ENCODE results near the gene SPDL1.

The SPDL1 gene, protein sequence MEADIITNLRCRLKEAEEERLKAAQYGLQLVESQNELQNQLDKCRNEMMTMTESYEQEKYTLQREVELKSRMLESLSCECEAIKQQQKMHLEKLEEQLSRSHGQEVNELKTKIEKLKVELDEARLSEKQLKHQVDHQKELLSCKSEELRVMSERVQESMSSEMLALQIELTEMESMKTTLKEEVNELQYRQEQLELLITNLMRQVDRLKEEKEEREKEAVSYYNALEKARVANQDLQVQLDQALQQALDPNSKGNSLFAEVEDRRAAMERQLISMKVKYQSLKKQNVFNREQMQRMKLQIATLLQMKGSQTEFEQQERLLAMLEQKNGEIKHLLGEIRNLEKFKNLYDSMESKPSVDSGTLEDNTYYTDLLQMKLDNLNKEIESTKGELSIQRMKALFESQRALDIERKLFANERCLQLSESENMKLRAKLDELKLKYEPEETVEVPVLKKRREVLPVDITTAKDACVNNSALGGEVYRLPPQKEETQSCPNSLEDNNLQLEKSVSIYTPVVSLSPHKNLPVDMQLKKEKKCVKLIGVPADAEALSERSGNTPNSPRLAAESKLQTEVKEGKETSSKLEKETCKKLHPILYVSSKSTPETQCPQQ

DNA sequence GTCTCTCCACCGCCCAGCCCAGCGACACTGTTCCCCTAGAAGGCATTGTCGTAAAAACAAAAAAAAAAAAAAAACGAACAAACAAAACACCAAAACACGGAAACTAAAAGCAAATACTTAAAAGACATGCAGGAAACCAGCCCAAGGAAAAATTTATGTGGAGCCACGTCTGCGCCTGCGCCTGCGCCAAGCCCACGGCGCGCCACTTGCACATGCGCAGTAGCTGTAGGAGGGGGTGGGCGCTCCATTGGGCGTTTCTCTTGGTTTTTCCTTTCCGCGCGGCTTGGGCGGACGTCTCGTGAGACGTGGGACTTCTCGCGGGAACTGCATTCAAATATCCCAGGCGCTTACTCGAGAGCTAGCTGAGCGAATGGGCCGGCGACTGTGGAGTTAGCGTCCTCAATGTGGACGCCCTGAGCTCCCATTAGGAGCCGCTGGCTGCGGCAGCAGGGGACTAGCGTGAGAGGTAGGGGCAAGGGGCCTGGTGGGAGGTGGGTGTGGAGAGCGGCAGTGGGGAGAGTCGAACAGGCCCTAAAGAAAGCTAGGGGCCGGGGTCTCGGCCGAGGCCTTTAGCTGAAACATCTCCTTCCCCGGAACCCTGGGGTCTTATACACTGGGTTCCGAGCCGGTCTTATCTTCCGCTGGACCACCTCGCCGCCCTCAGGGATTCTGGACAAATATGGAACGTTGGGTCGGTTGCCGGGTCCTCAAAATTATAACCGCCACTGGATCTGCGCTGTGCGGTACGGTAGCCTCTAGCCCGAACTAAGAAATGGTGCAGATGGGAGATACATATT, at the start of gene SPDL1:
Gene SPDL1 (plus strand): TSS at position 350 of the 797 bp plus-strand sequence. CDS start 4,644 bp downstream, outside the sequence.
- peak; percentile 95 for DNase-seq (ENCODE audit: low spot score)

DNA sequence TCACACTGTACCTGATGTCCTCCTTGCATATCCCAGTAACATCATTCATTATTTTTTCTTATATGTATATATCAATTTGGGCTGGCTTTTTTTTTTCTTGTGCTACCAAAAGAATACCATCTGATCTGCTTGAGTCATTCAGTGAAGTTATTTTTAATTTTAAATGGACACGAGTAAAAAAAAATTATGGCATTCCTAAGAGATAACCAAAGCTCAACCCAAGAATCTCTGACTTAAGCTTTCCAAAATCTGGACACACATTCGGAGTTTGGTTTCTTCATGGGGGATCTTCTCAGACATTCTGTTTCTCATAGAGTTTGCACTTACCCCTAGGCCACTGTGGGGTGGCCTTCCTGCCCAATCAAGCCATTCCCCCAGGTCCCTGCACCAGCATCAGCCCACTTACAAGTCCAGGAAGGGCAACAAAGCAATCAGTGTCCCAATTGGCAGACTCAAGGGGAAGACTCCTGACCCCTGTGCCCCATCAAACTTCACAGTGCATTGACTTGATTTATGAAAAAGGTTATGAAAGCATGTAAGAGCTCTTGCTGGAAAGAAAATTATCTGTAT, 49.2 kb upstream of the SPDL1 start:
- DNase-seq (ENCODE audit: low spot score) = no peak

DNA sequence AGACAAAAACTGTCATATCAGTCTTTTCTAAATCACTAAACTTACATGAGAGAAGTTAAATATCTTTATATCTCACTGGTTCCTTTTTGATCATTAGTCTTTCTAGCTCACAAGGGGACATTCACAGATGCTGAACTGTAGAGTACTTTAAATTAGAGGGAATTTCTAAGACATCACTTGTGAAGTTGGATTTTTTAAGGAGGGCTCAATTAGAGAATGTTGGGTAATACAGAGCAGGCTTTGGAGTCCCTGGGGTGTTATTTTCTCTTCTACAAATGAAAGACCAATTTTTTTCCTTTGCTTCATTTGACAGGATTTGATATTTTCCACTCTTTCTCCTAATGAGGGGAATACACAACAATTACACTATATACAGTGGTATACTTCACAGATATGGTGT, 48.6 kb upstream of the SPDL1 start:
- DNase-seq (ENCODE audit: low spot score) = no peak

DNA sequence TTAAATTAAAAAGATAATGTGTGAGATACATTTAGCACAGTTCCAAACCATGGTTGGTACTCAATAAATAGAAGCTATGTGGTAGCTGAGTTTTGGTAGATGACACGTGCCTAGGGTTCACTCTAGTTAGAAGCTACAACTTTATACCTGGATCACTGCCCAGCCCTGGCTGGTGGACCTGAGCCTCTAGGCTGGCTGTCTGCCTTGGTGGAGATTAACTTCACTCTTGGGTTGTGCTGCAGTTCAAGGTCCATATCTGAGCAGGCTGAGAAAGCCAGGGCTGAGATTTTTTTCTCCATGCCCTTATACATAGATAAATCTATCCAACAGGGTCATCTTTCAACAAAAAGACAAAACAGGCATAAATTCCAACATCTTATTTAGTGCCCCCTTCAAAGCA, 44.6 kb upstream of the SPDL1 start:
- no peak for DNase-seq (ENCODE audit: low spot score)

DNA sequence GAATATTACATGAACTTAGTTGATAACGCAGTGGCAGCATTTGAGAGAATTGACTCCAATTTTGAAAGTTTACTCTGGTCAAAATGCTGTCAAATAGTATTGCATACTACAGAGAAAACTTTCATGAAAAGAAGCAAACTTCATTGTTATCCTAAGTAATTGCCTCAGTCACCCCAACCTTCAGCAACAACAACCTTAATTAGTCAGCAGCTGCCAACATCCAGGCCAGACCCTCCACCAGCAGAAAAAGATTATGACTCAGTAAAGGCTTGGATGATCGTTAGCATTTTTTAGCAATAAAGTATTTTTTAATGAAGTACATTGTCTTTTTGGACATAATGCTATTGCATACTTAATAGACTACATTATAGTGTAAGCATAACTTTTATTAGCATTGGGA, 40.8 kb upstream of the SPDL1 start:
- DNase-seq (ENCODE audit: low spot score) = no peak

DNA sequence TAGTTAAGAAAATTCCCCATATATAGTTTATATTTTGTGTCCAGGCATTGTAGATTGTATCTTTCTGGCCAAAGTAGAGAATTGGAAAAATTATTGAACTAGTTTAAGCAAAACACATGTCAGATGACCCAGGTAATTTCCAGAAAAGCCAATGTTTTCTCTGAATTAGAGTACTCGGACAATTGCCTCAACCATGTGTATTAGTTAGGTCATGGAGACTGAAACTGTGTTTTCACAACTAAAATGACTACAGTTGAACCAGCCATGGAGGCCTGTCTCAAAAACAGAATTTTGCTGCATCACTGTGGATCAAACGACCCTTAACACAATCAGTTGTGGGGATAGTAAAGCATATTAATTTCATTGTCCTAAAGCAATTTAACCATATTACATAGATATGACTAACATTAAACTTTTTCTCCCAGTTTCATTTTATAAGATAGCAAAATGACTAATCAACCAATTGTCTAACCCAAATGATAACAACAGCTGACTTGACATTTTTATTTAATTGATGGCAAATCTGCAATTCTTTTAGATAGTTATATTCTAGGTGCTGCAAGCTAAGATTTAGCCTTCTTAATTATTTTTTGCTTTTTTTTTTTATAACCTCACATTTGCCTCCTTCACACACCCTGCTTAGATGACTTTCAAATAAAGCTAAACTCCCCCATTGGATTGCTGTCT, 39.2 kb upstream of the SPDL1 start:
- DNase-seq (ENCODE audit: low spot score) = no peak

DNA sequence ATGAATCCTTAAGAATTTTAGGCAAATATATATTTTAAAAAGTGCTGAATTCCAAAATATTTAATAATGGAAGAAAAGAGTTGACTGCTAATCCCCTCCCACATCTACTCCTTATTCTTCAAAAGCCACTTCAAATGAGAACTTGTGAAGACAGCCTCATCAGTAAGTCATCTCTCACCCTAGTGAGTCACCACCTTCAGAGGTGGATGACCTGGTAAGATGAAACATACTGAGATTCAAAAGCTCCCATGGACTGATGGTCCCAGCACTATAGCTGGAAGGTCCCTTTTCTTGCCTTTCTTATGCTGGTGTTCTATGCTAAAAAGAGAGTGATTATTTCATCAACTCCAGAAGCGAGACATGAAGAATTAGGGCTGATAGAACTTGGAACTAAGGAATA, 37.8 kb upstream of the SPDL1 start:
- DNase-seq (ENCODE audit: low spot score) = no peak

DNA sequence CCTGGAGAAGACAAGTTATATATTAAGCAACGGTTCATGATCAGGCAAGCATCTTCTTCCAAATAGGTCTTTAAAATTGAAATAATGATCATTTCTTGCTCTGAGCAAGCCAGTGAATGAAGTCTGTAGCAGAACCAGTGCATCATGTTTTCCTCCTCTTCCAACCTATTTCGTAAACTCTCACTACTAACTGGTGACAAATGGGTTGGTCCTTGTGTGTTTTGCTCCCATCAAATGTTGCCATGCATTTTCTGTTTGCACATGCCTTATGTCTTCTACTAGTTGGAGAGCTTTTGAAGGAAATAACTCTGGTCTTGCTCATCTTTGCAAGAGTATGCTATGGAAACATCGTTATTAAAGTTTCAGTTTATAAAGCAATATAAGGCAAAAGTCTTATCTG, 37.2 kb upstream of the SPDL1 start:
- no peak for DNase-seq (ENCODE audit: low spot score)

DNA sequence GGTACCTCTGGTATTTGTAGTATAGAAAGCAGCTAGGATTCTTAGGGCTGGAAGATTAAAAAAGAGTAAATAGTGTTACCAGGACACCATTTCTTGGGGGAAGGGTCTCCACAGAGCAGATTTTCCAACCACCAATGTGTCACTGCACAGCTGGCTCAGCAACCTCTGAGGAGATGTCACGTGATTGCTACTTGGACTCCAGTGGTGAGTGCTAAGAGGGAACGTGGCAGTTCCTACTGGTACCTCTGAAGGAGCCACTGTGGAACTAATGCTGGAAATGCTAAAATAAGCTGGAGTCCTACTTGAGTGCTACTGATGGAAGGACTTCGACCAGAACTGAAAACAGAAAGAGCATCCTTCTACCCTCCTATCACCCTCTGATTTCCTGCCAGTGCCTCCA, 36.1 kb upstream of the SPDL1 start:
- DNase-seq (ENCODE audit: low spot score) = no peak

DNA sequence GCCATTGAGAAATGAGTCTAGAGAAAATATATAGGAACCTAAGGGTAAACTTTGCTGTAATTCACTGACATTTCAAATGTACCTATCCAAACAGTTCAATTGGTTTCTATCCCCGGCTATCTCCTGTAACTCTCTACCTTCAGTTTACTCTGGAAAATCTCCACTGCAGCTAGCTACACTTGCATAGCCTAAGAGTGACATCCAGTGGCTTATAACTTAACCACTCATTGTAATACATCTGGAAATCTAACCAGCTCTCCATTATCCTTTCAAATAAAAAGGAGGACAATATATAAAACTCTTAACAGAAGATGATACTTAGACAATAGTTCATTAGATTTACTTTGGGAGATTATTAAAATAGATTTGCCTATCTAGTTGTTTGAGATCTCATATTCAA, 35.3 kb upstream of the SPDL1 start:
- no peak for DNase-seq (ENCODE audit: low spot score)

DNA sequence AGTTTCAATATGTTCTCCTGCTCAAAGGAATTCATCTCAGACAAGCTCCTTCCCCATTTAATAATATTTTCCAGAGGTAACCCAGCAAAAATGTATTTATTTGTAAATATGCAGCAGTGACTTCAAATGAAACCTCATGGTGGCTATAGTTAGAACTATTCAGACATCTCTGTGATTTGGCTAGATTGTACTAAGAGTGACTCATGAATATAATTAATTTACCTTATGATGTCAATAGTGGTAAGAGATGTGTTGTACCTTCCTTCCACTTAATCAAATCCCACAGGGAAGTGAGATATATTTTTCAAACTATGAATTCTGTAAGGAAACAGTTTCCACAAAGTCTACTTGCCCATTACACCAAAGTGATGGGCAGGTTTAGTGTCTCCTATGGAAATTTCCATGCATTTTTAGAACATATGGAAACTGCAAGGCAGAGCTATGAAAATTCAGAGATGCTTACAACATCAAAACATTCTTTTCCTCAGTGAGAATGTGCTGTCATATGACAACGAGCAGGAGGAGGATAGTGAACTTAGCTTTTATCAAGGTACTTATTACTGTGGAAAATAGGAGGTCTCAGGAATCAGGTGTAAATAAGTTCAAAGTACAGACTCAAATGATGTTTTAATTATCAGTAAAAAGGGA, 34.0 kb upstream of the SPDL1 start:
- no peak for DNase-seq (ENCODE audit: low spot score)

DNA sequence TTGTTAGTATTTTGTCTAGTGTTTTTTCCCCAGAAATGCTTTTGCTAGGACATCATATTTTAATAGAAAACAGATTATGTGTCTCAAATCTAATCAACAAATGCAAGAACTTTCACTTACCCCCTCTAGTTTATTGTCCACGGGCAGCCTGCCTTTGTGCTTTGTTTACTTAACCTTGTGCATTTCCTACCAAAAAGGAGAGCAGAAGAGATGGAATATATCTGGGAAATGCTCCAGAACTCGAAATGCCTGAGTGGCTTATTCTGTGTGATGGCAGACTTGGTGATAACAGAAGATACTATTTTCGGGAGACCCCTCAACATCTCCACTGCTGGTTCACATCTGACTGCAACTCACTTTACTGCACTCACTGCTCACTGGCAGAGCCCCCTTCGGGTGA, 33.3 kb upstream of the SPDL1 start:
- DNase-seq (ENCODE audit: low spot score) = no peak

DNA sequence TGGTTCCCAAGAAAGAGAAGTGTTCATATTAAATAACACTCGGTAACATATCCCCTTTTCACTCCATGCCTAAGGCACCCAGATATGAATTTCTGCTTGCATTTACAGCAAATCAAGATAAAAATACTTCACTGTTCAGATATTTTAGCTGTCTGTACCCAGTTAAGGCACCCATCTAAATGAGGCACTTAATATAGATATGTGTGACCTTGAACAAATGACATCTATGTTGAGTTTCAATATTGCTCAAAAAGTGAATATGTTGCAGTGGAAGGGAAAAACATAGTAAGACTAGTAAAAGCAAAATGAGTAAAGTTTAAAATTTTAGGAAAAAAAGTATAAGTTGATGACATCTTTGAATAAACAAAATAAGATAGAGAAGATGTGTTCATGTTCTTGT, 32.4 kb upstream of the SPDL1 start:
- no peak for DNase-seq (ENCODE audit: low spot score)

DNA sequence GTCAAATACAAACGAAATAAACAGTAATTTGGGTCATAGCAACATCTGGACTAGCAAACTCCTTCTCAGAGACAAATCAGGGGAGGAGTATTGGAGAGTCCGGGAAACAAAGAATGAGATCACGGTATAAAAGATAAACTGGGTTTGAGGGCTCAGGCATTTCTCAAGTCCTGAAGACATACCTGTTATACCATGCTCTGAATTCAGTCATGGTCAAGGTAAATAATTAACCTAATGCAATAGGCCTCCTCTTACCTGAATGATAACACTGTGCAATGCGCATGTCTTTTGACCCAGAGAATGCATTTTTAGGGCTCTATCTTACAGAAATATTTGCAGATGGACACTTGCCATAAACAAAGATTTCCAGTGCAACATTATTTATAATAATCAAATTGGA, 31.9 kb upstream of the SPDL1 start:
- no peak for DNase-seq (ENCODE audit: low spot score)

DNA sequence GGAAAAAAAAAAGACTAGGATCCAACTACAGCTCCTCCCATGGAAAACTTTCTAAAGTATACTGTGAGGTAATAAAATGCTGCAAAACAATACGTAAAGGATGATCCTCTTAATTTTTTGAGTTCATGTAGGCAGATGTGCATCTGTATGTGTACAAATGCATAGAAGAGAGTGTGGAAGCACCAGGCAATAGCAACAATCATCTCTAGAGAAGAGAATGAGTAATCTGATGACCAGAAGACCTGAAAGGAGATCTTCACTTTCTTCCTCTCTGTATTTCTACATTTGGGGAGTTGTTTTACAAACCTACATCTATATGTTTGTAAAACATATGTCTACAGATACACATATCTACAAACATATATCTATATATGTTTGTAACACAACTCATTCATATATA, 29.3 kb upstream of the SPDL1 start:
- no peak for DNase-seq (ENCODE audit: low spot score)

DNA sequence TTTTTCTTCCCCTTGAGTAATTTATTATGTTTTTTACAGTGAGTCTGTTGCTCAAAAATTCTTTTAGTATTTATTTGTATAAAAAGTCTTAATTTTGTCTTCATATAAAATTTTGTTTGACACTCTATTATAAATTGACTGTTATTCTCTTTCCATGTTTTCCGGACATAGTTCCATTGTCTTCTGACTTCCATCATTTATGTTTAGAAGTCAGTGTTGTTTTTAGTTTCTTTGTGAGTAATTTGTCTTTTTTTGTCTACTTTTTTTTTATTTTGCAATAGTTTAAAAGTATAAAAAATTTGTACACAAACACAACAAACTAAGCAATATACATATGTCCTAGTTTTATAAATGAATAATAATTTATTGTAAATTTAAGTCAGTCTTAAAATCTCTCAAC, 25.7 kb upstream of the SPDL1 start:
- DNase-seq (ENCODE audit: low spot score) = no peak

DNA sequence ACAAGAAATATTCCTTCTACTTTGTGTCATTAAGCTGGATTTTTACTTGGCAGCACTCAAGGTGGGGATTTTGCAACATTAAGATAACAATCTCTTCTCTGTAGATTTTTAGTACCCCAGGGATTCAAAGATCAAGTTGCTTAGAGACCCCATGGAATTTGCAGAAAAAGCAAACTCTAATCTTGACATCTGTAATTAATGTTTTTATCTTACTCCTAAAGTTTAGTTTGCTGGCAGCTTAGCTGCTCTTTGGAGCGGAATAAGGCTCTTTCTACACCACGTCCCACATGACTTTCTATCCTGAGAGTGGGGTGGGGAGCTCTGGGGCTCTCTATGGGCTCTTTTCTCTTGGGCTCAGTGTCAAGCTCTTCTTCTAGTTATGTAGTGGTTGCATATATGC, 21.7 kb upstream of the SPDL1 start:
- no peak for DNase-seq (ENCODE audit: low spot score)

DNA sequence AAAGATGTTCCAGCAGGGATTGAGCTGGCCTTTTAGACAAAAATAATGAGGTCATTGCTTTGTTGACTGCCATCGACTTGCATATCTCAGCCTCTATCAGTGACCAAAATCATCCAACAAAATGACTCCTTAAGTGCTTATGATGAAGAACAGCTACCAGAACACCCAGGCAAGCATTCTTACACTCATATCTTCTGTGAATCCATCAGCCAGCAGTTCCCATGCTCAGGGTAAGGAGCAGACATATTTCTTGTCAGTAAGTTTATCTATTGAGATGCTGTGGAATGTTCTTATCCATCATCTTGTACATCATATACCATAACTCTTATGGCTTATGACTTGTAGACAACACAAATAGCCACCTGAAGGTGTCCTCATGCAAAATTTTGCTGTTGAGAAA, 20.2 kb upstream of the SPDL1 start:
- no peak for DNase-seq (ENCODE audit: low spot score)

DNA sequence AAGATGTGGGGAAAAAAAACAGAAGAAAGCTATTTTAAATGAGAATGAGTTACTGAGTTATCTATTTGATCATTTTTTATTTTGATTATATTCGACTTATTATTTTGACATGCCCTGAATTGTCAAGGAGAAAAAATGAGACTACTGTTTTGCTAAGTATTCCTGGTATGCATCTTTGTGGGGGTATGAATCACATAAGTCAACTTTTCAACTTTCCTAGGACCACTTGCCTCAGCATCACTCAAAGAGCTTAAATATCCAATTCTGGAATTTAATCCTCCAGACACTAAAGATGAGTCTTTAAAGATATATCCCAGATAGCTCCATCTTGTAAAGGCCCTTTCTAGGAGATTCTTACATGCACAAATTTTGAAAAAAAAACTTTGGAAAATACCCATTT, 17.4 kb upstream of the SPDL1 start:
- DNase-seq (ENCODE audit: low spot score) = no peak

DNA sequence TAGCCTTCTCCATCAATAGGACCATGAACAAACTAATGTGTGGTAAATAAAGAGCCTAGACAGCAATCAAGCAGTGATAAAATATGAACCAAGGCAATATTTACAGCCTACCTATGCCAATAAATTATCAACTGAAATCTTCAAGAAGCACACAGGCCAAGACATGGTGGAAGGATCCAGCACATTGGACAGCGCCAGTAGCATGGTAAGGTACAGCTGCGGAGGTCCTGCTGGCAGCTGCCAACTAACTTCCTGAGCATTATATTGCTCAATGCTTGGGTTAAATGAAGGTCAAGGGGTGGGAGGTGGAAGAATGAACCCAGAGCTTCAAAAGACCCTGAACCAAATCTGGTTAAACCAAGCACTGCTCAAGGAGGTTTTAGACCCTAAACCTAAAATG, 16.5 kb upstream of the SPDL1 start:
- no peak for DNase-seq (ENCODE audit: low spot score)

DNA sequence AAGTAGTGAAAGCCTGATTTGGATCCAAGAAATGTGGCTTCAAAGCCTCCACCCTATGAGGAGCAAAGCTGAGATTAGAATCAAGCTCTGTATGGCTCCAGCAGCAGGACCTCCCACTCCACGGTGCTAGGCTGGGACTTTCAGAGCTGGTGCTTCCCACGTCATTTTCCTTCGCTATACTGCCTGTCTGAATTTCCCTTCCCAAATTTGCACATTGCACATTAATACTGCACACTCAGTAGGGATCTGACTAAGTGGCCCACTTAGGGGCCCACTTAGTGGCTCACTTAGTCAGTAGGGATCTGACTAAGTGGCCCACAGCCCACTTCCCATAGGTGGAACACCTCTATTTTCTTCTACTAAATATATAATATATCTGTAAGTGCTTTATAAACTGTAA, 14.1 kb upstream of the SPDL1 start:
- no peak for DNase-seq (ENCODE audit: low spot score)

DNA sequence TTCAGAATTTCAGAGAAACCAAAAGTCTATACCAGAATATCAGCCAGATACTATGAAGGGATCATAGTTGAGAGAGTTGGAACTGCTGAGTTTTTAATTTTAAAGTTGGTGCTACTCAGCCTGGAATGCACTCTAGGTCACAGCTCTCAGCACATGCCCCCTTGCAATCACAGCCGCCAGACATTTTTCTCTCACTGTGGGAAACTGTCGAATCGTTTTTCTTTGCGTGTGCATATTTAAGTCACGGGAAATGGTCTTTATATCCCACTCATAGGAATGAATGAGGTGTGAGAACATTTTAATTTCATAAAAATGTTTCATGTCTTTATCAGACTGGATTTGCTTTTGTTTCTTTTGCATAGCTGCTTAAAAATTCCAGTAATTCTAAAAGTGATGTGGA, 12.2 kb upstream of the SPDL1 start:
- DNase-seq (ENCODE audit: low spot score) = no peak
